H1 (cell line): Measurements from ENCODE around the gene RHBDD1.

Experiments
- CREB1 ChIP-seq: IDR thresholded peaks from 2 replicates; pipeline ENCODE4 v1.6.1; 2012; ENCODE audit warnings: inconsistent platforms
- EP300 ChIP-seq, 2 experiments: IDR thresholded peaks; 1 replicate in 1 of 2; 2 replicates in 1 of 2; pipeline ENCODE4 v1.6.1; 2011 to 2012; ENCODE audit warnings: low read depth in 2 of 2, low read length in 2 of 2, mild to moderate bottlenecking in 2 of 2, borderline replicate concordance in 1 of 2, inconsistent platforms in 1 of 2, moderate library complexity in 1 of 2
- FOSL1 ChIP-seq: IDR thresholded peaks from 2 replicates; pipeline ENCODE4 v1.6.1; 2011; ENCODE audit warnings: mild to moderate bottlenecking, low read depth, low read length, moderate library complexity; ENCODE audit not compliant: insufficient read depth
- JUND ChIP-seq: IDR thresholded peaks from 2 replicates; pipeline ENCODE4 v1.6.1; 2011; ENCODE audit warnings: mild to moderate bottlenecking, improper control_type of control experiment, low read length
- KDM5A ChIP-seq: fragments of 200-600 bp; IDR thresholded peaks from 2 replicates; pipeline ENCODE4 v1.7.1; 2012; ENCODE audit warnings: mild to moderate bottlenecking, low read length, inconsistent platforms, mixed read lengths
- POLR2A ChIP-seq, 2 experiments: IDR thresholded peaks; 1 replicate in 1 of 2; 2 replicates in 1 of 2; pipeline ENCODE4 v1.6.1; 2011; ENCODE audit warnings: low read depth in 2 of 2, low read length in 2 of 2, mild to moderate bottlenecking in 2 of 2; ENCODE audit errors: control extremely low read depth in 1 of 2
- POLR2AphosphoS5 ChIP-seq: IDR thresholded peaks from 2 replicates; pipeline ENCODE4 v1.6.1; 2011; ENCODE audit warnings: low read depth, low read length
- SIN3A ChIP-seq, 2 experiments: IDR thresholded peaks in 1 of 2; conservative IDR thresholded peaks in 1 of 2; 2 replicates each; pipeline ENCODE4 v1.6.1; 2011 to 2012; ENCODE audit warnings: low read length in 2 of 2, improper control_type of control experiment in 1 of 2, low read depth in 1 of 2, mild to moderate bottlenecking in 1 of 2
- SP1 ChIP-seq: IDR thresholded peaks from 2 replicates; pipeline ENCODE4 v1.6.1; 2011; ENCODE audit warnings: low read depth, low read length
- SUZ12 ChIP-seq: fragments of 200-600 bp; sonication (generic); IDR thresholded peaks from 2 replicates; pipeline ENCODE4 v1.6.1; 2012; ENCODE audit warnings: mild to moderate bottlenecking, inconsistent platforms, low read length, moderate library complexity, mixed read lengths
- TAF1 ChIP-seq: IDR thresholded peaks from 2 replicates; pipeline ENCODE4 v1.6.1; 2011; ENCODE audit warnings: mild to moderate bottlenecking, low read depth, low read length
- YY1 ChIP-seq: IDR thresholded peaks from 2 replicates; pipeline ENCODE4 v1.6.1; 2011; ENCODE audit warnings: low read depth, mild to moderate bottlenecking, low read length
- TF ChIP-seq, protein P1 (sequence below), 3 experiments: IDR thresholded peaks; 1 replicate in 2 of 3; 2 replicates in 1 of 3; pipeline versions ENCODE4 v1.5.1 to v1.6.1; 2011; ENCODE audit warnings: low read length in 3 of 3, mild to moderate bottlenecking in 3 of 3, inconsistent platforms in 2 of 3, low read depth in 1 of 3, moderate library complexity in 1 of 3; ENCODE audit not compliant: insufficient read depth in 1 of 3; ENCODE audit errors: control extremely low read depth in 1 of 3
- TF ChIP-seq, protein P2 (sequence below): IDR thresholded peaks from 2 replicates; pipeline ENCODE4 v1.6.1; 2011; ENCODE audit warnings: low read depth, mild to moderate bottlenecking, low read length; ENCODE audit not compliant: insufficient read depth

- TF ChIP-seq YY1 (no peak), SP1 (no peak), SIN3A (conservative IDR thresholded peaks at IDR 0.05 in 1 of 2, IDR thresholded peaks at IDR 0.05 in 1 of 2; ENCODE audit: low read depth in 1 of 2, low read length in 2 of 2) (no peak), POLR2A (IDR thresholded peaks at IDR 0.05; ENCODE audit: control extremely low read depth in 1 of 2, low read depth in 2 of 2, low read length in 2 of 2) (no peak), CREB1 (no peak), TAF1 (no peak), FOSL1 (no peak), SUZ12 (no peak), JUND (no peak), KDM5A (no peak), POLR2AphosphoS5 (no peak), EP300 (IDR thresholded peaks at IDR 0.05; ENCODE audit: borderline replicate concordance in 1 of 2, low read depth in 2 of 2, low read length in 2 of 2) (no peak)
- TF ChIP-seq, protein P1, sequence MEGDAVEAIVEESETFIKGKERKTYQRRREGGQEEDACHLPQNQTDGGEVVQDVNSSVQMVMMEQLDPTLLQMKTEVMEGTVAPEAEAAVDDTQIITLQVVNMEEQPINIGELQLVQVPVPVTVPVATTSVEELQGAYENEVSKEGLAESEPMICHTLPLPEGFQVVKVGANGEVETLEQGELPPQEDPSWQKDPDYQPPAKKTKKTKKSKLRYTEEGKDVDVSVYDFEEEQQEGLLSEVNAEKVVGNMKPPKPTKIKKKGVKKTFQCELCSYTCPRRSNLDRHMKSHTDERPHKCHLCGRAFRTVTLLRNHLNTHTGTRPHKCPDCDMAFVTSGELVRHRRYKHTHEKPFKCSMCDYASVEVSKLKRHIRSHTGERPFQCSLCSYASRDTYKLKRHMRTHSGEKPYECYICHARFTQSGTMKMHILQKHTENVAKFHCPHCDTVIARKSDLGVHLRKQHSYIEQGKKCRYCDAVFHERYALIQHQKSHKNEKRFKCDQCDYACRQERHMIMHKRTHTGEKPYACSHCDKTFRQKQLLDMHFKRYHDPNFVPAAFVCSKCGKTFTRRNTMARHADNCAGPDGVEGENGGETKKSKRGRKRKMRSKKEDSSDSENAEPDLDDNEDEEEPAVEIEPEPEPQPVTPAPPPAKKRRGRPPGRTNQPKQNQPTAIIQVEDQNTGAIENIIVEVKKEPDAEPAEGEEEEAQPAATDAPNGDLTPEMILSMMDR (IDR thresholded peaks at IDR 0.05; ENCODE audit: control extremely low read depth in 1 of 3, insufficient read depth in 1 of 3, low read depth in 1 of 3, low read length in 3 of 3): no peak
- TF ChIP-seq, protein P2, sequence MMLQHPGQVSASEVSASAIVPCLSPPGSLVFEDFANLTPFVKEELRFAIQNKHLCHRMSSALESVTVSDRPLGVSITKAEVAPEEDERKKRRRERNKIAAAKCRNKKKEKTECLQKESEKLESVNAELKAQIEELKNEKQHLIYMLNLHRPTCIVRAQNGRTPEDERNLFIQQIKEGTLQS: no peak
These were observed 39.8 kb downstream of the RHBDD1 start for GRCh38 chr2:226875438-226876225.
